Vagina (tissue), 2 donors: ENCODE results near the gene COL5A1.

Source experiments
- CTCF ChIP-seq, 3 experiments: fragments of 450-650 bp in 2 of 3; fragments of 200-600 bp in 1 of 3; sonication (generic) in 1 of 3; IDR thresholded peaks; one replicate each; pipeline ENCODE4 v1.5.1; 2017 to 2019; ENCODE audit warnings: antibody characterized with exemption in 3 of 3, mild to moderate bottlenecking in 2 of 3, moderate library complexity in 2 of 3
- POLR2A ChIP-seq, 2 donors: fragments of 450-650 bp; IDR thresholded peaks; one replicate each; pipeline ENCODE4 v1.6.1; 2017; ENCODE audit warnings: antibody characterized with exemption in 2 of 2, mild to moderate bottlenecking in 2 of 2, moderate library complexity in 2 of 2

DNA sequence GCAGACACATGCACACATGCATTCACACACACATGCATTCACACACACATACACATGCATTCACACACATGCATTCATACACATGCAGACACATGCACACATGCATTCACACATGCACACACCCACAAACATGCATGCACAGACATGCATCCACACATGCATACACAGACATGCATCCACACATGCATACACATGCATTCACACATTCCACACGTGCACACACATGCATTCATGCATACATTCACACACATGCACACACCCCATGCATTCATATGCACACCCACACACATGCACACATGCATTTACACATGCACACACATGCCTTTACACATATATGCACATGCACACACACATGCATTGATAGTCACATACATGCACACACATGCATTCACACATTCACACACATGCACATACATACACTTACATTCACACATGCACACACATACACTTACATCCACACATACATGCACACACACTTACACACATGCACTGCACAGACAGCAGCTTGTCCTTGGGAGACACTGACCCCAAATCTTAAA lies 106.4 kb downstream of the COL5A1 start:
- TF ChIP-seq CTCF (IDR thresholded peaks at IDR 0.05), result no peak
- no peak for TF ChIP-seq POLR2A (IDR thresholded peaks at IDR 0.05)
